ENCODE results near the gene FSHR.

The FSHR gene

DNA sequence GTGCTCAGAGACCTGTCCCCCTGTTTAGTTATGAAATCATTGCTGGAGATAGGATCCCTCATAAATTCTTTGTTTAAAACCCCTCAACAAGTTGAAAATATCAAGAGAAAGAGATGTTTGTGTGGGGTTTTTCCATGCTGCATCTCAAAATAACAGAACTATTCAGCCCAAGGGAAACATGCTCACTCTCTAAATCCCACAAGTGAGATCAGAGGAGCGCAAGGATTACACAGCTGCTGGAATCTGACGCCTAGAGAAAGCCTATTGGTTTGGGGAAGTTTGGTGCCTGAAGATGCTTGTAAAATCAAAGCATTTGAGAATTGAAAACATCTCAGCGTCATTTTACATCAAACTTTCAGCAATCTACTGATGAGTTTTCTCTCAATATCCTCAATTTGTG lies 7.9 kb downstream of the FSHR start:
- H3K4me3 ChIP-seq (ENCODE audit: low read depth, low read length): no peak overlapping the region
- TF ChIP-seq POLR2A (IDR thresholded peaks at IDR 0.05; ENCODE audit: extremely low read depth, insufficient read length): no peak
- TF ChIP-seq, protein P1, sequence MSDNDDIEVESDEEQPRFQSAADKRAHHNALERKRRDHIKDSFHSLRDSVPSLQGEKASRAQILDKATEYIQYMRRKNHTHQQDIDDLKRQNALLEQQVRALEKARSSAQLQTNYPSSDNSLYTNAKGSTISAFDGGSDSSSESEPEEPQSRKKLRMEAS (IDR thresholded peaks at IDR 0.05; ENCODE audit: low read depth, low read length): no peak
- TF ChIP-seq, protein P2, sequence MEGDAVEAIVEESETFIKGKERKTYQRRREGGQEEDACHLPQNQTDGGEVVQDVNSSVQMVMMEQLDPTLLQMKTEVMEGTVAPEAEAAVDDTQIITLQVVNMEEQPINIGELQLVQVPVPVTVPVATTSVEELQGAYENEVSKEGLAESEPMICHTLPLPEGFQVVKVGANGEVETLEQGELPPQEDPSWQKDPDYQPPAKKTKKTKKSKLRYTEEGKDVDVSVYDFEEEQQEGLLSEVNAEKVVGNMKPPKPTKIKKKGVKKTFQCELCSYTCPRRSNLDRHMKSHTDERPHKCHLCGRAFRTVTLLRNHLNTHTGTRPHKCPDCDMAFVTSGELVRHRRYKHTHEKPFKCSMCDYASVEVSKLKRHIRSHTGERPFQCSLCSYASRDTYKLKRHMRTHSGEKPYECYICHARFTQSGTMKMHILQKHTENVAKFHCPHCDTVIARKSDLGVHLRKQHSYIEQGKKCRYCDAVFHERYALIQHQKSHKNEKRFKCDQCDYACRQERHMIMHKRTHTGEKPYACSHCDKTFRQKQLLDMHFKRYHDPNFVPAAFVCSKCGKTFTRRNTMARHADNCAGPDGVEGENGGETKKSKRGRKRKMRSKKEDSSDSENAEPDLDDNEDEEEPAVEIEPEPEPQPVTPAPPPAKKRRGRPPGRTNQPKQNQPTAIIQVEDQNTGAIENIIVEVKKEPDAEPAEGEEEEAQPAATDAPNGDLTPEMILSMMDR (IDR thresholded peaks at IDR 0.05; ENCODE audit: low read depth, low read length): no peak
- no peak for TF ChIP-seq MYC (IDR thresholded peaks at IDR 0.05; ENCODE audit: low read depth, low read length)
- no peak for DNase-seq (ENCODE audit: low read depth)

DNA sequence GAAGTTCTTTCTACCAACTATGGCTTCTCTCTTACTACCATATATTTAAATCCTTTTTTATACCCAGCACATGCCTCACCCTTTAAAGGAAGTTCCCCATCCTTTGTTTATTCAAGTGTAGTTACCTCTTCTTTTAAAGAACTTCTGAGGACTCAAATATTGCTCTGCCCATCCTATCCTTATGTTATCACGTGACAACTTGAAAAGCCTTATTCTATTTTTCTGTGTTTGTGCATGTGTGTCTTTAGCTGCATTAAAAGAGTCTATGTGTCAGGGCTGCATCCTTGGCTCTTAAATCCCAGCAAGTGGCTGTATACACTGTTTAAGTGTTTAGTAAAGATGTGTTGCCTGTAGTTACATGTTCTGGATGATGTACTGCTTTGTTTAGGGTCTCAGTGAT lies 22.5 kb downstream of the FSHR start:
- TF ChIP-seq, protein P2 (IDR thresholded peaks at IDR 0.05; ENCODE audit: low read depth, low read length): no peak
- TF ChIP-seq, protein P1 (IDR thresholded peaks at IDR 0.05; ENCODE audit: low read depth, low read length): no peak
- TF ChIP-seq MYC (IDR thresholded peaks at IDR 0.05; ENCODE audit: low read depth, low read length) (no peak), POLR2A (IDR thresholded peaks at IDR 0.05; ENCODE audit: extremely low read depth, insufficient read length) (no peak)
- no peak overlapping the region for H3K4me3 ChIP-seq (ENCODE audit: low read depth, low read length)
- DNase-seq (ENCODE audit: low read depth): no peak

DNA sequence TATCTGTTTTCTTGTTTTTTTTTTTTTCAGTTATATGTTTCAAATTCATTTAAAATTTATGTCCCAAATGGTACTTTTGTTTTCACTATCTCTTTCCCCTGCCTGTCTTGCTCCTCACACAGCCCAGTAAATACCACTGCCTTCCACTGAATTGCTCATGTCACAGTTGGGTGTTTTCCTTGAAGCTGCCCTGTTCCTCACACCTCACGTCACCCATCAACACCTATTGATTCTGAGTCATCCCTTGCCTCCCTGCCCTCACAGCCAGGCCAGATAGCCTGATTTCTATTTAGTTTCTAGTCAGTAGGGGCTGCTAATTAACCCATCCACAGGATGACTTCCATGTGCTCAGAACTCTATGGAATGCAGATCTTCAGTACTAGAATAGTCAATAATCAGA lies 25.3 kb downstream of the FSHR start:
- DNase-seq (ENCODE audit: low read depth): no peak
- H3K4me3 ChIP-seq (ENCODE audit: low read depth, low read length): no peak overlapping the region
- TF ChIP-seq, protein P1 (IDR thresholded peaks at IDR 0.05; ENCODE audit: low read depth, low read length): no peak
- TF ChIP-seq MYC (IDR thresholded peaks at IDR 0.05; ENCODE audit: low read depth, low read length): no peak
- no peak for TF ChIP-seq POLR2A (IDR thresholded peaks at IDR 0.05; ENCODE audit: extremely low read depth, insufficient read length)
- TF ChIP-seq, protein P2 (IDR thresholded peaks at IDR 0.05; ENCODE audit: low read depth, low read length): no peak

DNA sequence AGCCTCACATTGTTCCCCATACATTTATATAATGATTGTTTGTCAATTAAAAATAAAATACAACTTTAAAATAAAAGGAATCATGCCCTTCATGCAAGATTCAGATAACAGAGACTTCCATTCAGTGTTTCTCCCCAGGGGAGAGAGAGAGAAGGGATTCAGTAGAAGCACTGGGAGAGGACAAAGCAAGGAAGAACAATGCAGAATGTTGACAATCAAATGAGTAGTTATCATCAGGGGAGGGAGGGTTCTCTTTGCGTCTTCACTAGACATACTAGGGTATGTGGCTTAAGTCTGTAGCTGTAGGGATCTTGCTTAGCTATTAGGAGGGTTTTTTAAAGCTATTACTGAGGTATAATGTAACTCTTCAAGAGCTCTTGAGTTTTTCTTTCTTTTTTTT lies 30.7 kb downstream of the FSHR start:
- no peak overlapping the region for H3K4me3 ChIP-seq (ENCODE audit: low read depth, low read length)
- DNase-seq (ENCODE audit: low read depth): no peak
- TF ChIP-seq, protein P1 (IDR thresholded peaks at IDR 0.05; ENCODE audit: low read depth, low read length): no peak
- TF ChIP-seq MYC (IDR thresholded peaks at IDR 0.05; ENCODE audit: low read depth, low read length): no peak
- TF ChIP-seq, protein P2 (IDR thresholded peaks at IDR 0.05; ENCODE audit: low read depth, low read length): no peak
- TF ChIP-seq POLR2A (IDR thresholded peaks at IDR 0.05; ENCODE audit: extremely low read depth, insufficient read length): no peak

DNA sequence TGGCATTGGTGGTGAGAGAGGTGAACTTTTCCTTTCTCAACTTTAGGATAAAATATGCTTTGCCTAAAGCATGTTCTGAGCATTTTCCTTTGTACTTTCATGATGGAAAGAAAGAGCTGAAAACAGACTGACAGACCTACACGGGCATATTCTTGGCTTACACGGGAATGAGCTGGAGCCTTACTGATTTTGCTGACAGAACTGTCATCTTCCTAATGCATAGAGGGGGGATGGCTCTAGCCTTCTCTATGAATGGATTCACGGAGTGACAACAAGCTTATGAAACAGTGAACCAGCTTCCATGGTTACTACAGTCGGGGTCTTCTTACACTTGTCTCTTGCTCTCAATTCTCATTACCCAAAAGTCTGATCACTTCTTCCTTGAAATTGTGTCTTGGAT lies 32.2 kb downstream of the FSHR start:
- no peak overlapping the region for H3K4me3 ChIP-seq (ENCODE audit: low read depth, low read length)
- no peak for DNase-seq (ENCODE audit: low read depth)
- TF ChIP-seq, protein P2 (IDR thresholded peaks at IDR 0.05; ENCODE audit: low read depth, low read length): no peak
- TF ChIP-seq, protein P1 (IDR thresholded peaks at IDR 0.05; ENCODE audit: low read depth, low read length): no peak
- no peak for TF ChIP-seq MYC (IDR thresholded peaks at IDR 0.05; ENCODE audit: low read depth, low read length)
- no peak for TF ChIP-seq POLR2A (IDR thresholded peaks at IDR 0.05; ENCODE audit: extremely low read depth, insufficient read length)

DNA sequence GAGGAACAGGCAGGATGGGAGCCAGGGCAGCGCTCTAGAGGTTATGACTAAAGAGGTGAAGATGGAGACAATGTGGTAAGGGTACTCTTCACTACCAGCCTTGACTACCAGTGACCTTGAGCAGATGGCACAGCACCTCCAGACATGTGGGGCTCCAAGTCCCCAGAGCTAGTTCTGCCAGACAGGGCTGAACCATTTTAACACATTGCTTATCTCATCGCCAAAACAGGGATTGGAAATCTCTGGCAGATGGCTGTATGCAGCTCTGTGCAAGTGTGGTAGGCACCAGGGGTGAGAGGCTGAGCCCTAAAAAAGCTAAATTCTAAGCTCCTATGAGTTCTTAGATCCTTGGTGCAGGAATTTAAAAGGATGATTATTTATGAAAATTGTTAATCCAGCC lies 41.3 kb downstream of the FSHR start:
- no peak for DNase-seq (ENCODE audit: low read depth)
- H3K4me3 ChIP-seq (ENCODE audit: low read depth, low read length): no peak overlapping the region
- TF ChIP-seq, protein P2 (IDR thresholded peaks at IDR 0.05; ENCODE audit: low read depth, low read length): no peak
- TF ChIP-seq, protein P1 (IDR thresholded peaks at IDR 0.05; ENCODE audit: low read depth, low read length): no peak
- TF ChIP-seq MYC (IDR thresholded peaks at IDR 0.05; ENCODE audit: low read depth, low read length) (no peak), POLR2A (IDR thresholded peaks at IDR 0.05; ENCODE audit: extremely low read depth, insufficient read length) (no peak)
